DMS153 treated with DMSO at 0.1 percent for 48 hours (cell line): ENCODE results near the gene CUX1.
"Not testable (repeated sequence)": the region's sequence is repeated elsewhere in the genome, so short reads cannot be mapped to it uniquely, and the experiment has no call there.

ENCODE experiments used
- DNase-seq: peaks from one replicate; lab custom pipeline; 2025; ENCODE audit not compliant: unreplicated experiment; lab: John Stamatoyannopoulos, UW

CUX1 gene

GRCh38 chr7:102120666-102121195 lies 303.3 kb downstream of the CUX1 start:
- no peak for DNase-seq

- no peak for DNase-seq
Observed at GRCh38 chr7:102122026-102122425, 304.6 kb downstream of the CUX1 start.

GRCh38 chr7:102125127-102125596 lies 307.7 kb downstream of the CUX1 start:
- DNase-seq, result no peak

GRCh38 chr7:102128303-102128702 lies 310.9 kb downstream of the CUX1 start:
- no peak for DNase-seq

- no peak for DNase-seq
Observed at GRCh38 chr7:102129636-102130370, 312.4 kb downstream of the CUX1 start.

- no peak for DNase-seq
Observed at GRCh38 chr7:102132209-102132752, 314.9 kb downstream of the CUX1 start.

GRCh38 chr7:102138676-102139075 lies 321.2 kb downstream of the CUX1 start:
- no peak for DNase-seq

GRCh38 chr7:102140952-102141370 lies 323.5 kb downstream of the CUX1 start:
- peak; percentile 14 for DNase-seq

- not testable (repeated sequence) for DNase-seq
Observed at GRCh38 chr7:102142433-102142832, 325.0 kb downstream of the CUX1 start.

- no peak for DNase-seq
Observed at GRCh38 chr7:102146122-102146521, 328.7 kb downstream of the CUX1 start.

GRCh38 chr7:102147008-102147407 lies 329.6 kb downstream of the CUX1 start:
- DNase-seq, result no peak

- no peak for DNase-seq
Observed at GRCh38 chr7:102148799-102149198, 331.4 kb downstream of the CUX1 start.

GRCh38 chr7:102149416-102149815 lies 332.0 kb downstream of the CUX1 start:
- no peak for DNase-seq

- DNase-seq, result no peak
Observed at GRCh38 chr7:102150266-102150665, 332.8 kb downstream of the CUX1 start.

GRCh38 chr7:102152672-102153598 lies 335.5 kb downstream of the CUX1 start:
- peak; percentile 46 for DNase-seq

GRCh38 chr7:102153599-102153946 lies 336.1 kb downstream of the CUX1 start:
- DNase-seq, result no peak

GRCh38 chr7:102154425-102154824 lies 337.0 kb downstream of the CUX1 start:
- DNase-seq, result no peak

- no peak for DNase-seq
Observed at GRCh38 chr7:102155821-102156441, 338.5 kb downstream of the CUX1 start.

GRCh38 chr7:102156867-102157266 lies 339.4 kb downstream of the CUX1 start:
- no peak for DNase-seq

GRCh38 chr7:102165136-102165535 lies 347.7 kb downstream of the CUX1 start:
- DNase-seq, result no peak

GRCh38 chr7:102167254-102167653 lies 349.8 kb downstream of the CUX1 start:
- DNase-seq, result no peak
